Spleen (tissue), 7 donors: Measurements from ENCODE around the gene PPM1E.

Experiments
- POLR2A ChIP-seq, 3 donors: fragments of 450-650 bp; IDR thresholded peaks; one replicate each; pipeline ENCODE4 v1.5.1; 2017; ENCODE audit warnings: antibody characterized with exemption in 3 of 3, mild to moderate bottlenecking in 1 of 3
- TF ChIP-seq, protein P1 (sequence below), 11 experiments: fragments of 200-600 bp in 7 of 11; fragments of 450-650 bp in 4 of 11; sonication (generic) in 4 of 11; IDR thresholded peaks in 8 of 11; conservative IDR thresholded peaks in 3 of 11; 1 replicate in 7 of 11; 2 replicates in 4 of 11; pipeline versions ENCODE4 v1.4.0 to v1.8.0; 2016 to 2021; ENCODE audit warnings: antibody characterized with exemption in 11 of 11, inconsistent platforms in 4 of 11, mild to moderate bottlenecking in 1 of 11
- donor health status: DM: no; HTN: no; CAD: no; lungs with moderate emphysema.
- donor health status: DM: no; HTN: no; CAD: no.
- donor health status: DM: no; HTN: no; CAD: no.

- TF ChIP-seq, protein P1, sequence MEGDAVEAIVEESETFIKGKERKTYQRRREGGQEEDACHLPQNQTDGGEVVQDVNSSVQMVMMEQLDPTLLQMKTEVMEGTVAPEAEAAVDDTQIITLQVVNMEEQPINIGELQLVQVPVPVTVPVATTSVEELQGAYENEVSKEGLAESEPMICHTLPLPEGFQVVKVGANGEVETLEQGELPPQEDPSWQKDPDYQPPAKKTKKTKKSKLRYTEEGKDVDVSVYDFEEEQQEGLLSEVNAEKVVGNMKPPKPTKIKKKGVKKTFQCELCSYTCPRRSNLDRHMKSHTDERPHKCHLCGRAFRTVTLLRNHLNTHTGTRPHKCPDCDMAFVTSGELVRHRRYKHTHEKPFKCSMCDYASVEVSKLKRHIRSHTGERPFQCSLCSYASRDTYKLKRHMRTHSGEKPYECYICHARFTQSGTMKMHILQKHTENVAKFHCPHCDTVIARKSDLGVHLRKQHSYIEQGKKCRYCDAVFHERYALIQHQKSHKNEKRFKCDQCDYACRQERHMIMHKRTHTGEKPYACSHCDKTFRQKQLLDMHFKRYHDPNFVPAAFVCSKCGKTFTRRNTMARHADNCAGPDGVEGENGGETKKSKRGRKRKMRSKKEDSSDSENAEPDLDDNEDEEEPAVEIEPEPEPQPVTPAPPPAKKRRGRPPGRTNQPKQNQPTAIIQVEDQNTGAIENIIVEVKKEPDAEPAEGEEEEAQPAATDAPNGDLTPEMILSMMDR (IDR thresholded peaks at IDR 0.05 in 8 of 11, conservative IDR thresholded peaks at IDR 0.05 in 3 of 11), result no peak
- TF ChIP-seq POLR2A (IDR thresholded peaks at IDR 0.05), result no peak
Measured at GRCh38 chr17:58998871-58999270, 243.2 kb downstream of the PPM1E start.
